Measurements from ENCODE around the gene FSIP1. TPM values are rescaled to one million over a fixed set of nuclear protein-coding genes. Genes with fewer than 3 reads are reported as not detected.

The FSIP1 gene
- total and polyA plus RNA-seq, 9 donors: 0.13 to 6.8 (median 0.79) TPM

DNA sequence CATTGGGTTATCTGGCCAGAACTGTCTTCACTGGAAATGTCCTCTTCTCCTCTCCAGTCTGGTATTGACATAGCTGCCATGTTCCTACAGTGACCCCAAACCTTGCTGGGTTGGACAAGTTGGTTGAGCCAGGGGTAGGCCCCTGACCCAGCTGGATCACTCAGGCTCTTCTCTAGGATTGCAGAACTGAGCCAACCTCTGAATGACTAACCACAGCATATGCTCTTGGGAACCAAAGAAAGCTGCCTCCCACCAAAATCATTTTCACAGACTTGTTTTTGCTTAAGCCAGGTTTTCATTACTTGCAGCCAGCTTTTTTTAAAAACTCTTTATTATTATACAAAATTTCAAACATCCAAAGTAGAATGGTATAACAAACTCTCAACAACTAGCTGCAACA lies 41.4 kb downstream of the FSIP1 start:
- no peak overlapping the region for H3K27ac ChIP-seq
- TF ChIP-seq POLR2A (IDR thresholded peaks at IDR 0.05): no peak
- no peaks in the 10 kb centered on the region for H3K9me3 ChIP-seq
- H3K4me1 ChIP-seq (ENCODE audit: insufficient read depth): no peaks in the 10 kb centered on the region
- no peaks in the 10 kb centered on the region for H3K27me3 ChIP-seq
- no peak for DNase-seq
- H3K4me3 ChIP-seq: no peak overlapping the region
- intact Hi-C loops (cut with DNase I): no loop called here
- H3K36me3 ChIP-seq: no peaks in the 10 kb centered on the region

DNA sequence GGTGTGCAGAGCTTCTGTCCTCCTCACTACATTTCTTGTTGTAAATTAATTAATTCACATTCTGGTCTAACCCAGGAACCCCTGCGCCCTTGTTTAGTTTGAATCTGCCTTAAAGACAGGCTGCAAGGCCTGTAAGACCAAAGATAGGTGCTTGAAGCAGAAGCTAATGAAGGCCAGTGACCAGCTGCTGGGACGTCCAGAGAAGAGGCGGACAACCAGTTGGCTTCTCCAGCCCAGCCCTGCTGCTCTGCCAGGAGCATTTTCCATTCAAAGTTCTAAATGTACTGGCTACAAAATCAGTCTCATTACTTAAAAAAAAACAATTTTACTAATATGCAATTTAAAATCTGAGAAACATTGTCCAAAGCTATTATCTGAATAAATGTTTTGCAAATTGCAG lies 43.6 kb downstream of the FSIP1 start:
- Histone ChIP-seq H3K4me3 (no peak overlapping the region), H3K9me3 (no peaks in the 10 kb centered on the region), H3K27me3 (no peaks in the 10 kb centered on the region), H3K4me1 (ENCODE audit: insufficient read depth) (no peaks in the 10 kb centered on the region), H3K36me3 (no peaks in the 10 kb centered on the region), H3K27ac (no peak overlapping the region)
- intact Hi-C loops (cut with DNase I): no loop called here
- WGBS, 3 donors: 66 to 85% (median 80%) methylated on average over 3 of the region's 3 CpGs
- DNase-seq: no peak
- TF ChIP-seq POLR2A (IDR thresholded peaks at IDR 0.05): no peak
- TF ChIP-seq, protein P1, sequence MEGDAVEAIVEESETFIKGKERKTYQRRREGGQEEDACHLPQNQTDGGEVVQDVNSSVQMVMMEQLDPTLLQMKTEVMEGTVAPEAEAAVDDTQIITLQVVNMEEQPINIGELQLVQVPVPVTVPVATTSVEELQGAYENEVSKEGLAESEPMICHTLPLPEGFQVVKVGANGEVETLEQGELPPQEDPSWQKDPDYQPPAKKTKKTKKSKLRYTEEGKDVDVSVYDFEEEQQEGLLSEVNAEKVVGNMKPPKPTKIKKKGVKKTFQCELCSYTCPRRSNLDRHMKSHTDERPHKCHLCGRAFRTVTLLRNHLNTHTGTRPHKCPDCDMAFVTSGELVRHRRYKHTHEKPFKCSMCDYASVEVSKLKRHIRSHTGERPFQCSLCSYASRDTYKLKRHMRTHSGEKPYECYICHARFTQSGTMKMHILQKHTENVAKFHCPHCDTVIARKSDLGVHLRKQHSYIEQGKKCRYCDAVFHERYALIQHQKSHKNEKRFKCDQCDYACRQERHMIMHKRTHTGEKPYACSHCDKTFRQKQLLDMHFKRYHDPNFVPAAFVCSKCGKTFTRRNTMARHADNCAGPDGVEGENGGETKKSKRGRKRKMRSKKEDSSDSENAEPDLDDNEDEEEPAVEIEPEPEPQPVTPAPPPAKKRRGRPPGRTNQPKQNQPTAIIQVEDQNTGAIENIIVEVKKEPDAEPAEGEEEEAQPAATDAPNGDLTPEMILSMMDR (IDR thresholded peaks at IDR 0.05): no peak
- TF ChIP-seq EP300 (IDR thresholded peaks at IDR 0.05): no peak

DNA sequence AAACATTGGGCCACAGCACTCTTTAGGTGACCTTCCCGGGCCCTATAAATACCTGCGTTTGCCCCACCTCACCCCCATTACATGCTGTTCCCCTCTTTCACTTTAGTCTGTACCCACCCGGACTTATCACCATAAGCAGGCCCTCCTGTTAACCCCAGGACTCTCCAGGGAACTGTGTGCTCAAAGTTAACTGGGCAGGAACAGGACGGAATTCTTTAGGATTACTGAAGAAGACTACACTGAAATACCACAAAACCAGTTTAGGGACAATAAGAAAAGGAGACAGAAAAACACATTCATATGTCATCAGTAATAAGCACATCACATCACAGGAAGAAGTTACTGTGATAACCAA lies 45.5 kb downstream of the FSIP1 start:
- intact Hi-C loops (cut with DNase I): no loop called here
- Histone ChIP-seq H3K27me3 (no peaks in the 10 kb centered on the region), H3K4me3 (no peak overlapping the region), H3K4me1 (ENCODE audit: insufficient read depth) (no peaks in the 10 kb centered on the region), H3K36me3 (no peaks in the 10 kb centered on the region), H3K9me3 (no peaks in the 10 kb centered on the region), H3K27ac (no peak overlapping the region)
- 68 to 70% (median 69%) methylated on average over 4 of the region's 4 CpGs for WGBS, 3 donors
- no peak for TF ChIP-seq POLR2A (IDR thresholded peaks at IDR 0.05)
- no peak for TF ChIP-seq EP300 (IDR thresholded peaks at IDR 0.05)
- TF ChIP-seq, protein P1 (IDR thresholded peaks at IDR 0.05): no peak
- DNase-seq: no peak

DNA sequence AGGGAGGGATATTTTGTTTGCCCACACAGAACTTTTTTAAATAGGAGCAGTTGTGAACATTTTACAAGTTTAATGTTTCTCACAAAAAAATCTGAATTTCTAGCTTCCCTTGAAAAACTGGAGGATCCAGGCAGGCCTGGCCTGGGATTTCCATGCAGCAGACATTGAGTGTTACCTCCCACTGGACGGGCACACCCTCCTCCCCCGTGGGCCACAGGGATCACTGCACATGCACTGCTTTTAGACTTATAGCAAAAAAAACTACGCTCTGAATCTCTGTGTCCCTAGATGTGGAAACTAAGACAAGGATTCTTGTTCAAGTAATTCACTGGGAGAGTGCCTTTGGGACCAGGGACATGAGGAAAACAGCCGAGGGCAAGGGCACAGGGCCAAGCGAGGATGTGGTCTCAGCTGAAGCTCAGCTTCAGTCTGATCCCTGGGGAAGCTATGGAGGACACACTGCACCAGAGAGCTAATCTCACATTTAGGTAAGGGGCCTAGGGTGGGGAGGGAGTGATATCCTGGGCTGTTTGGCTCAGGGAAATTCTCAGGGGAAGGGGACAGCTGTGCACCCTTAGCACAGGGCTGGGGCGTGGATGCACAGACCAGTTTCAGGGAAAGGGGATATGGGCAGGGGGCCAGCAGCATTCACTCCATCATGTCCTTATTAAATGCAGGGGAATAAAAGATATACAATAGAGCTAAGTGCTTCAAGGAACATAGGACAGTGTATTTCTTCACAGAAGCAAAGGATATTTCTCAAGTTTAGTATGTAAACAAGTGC lies 46.0 kb downstream of the FSIP1 start:
- intact Hi-C loops (cut with DNase I): no loop called here
- Histone ChIP-seq H3K4me3 (no peak overlapping the region), H3K36me3 (no peaks in the 10 kb centered on the region), H3K27ac (no peak overlapping the region), H3K27me3 (no peaks in the 10 kb centered on the region), H3K4me1 (ENCODE audit: insufficient read depth) (no peaks in the 10 kb centered on the region), H3K9me3 (no peaks in the 10 kb centered on the region)
- TF ChIP-seq POLR2A (IDR thresholded peaks at IDR 0.05) (no peak), EP300 (IDR thresholded peaks at IDR 0.05) (no peak)
- TF ChIP-seq, protein P1 (IDR thresholded peaks at IDR 0.05): no peak
- WGBS, 3 donors: 61 to 78% (median 73%) methylated on average over 6 of the region's 6 CpGs
- no peak for DNase-seq

DNA sequence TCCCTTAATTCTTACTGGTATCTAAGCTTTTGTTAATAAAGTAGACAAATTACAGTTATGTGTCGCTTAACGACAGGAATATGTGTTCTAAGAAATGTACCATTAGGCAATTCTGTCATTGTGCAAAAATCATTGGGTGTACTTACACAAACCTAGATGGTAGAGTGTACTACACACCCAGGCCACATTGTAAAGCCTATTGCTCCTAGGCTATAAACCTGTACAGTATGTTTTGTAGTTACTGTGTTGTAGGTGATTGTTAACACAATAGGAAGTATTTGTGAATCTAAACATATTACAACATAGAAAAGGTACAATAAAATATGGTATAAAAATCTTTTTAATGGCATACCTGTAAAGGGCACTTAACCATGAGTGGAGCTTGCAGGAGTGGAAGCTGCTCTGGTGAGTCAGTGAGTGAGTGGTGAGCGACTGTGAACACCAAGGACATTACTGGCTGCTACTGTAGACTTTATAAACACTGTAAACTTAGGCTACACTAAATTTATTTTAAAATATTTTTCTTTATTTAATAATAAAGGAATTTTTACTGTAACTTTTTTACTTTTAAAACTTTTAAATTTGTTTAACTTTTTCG lies 47.4 kb downstream of the FSIP1 start:
- 71 to 84% (median 82%) methylated on average over 4 of the region's 4 CpGs for WGBS, 3 donors

More for the DNA sequence above, 47.4 kb downstream of the FSIP1 start:
- TF ChIP-seq EP300 (IDR thresholded peaks at IDR 0.05) (no peak), POLR2A (IDR thresholded peaks at IDR 0.05) (no peak)
- TF ChIP-seq, protein P1 (IDR thresholded peaks at IDR 0.05): no peak
- no peaks in the 10 kb centered on the region for H3K36me3 ChIP-seq
- no peaks in the 10 kb centered on the region for H3K27me3 ChIP-seq
- no peak for DNase-seq
- no peak overlapping the region for H3K4me3 ChIP-seq
- intact Hi-C loops (cut with DNase I): no loop called here
- no peaks in the 10 kb centered on the region for H3K9me3 ChIP-seq
- H3K4me1 ChIP-seq (ENCODE audit: insufficient read depth): no peaks in the 10 kb centered on the region
- no peak overlapping the region for H3K27ac ChIP-seq

All from ovary (tissue), 9 donors.